WTC11 (cell line): ENCODE measurements around the gene APOLD1.

ENCODE experiments used
- CTCF ChIP-seq: fragments of 200-600 bp; IDR thresholded peaks from 2 replicates; pipeline ENCODE4 v1.8.0; 2022; ENCODE audit warnings: antibody characterized with exemption
- E2F5 ChIP-seq: sonication (generic); formaldehyde crosslinking; IDR thresholded peaks from 2 replicates; pipeline ENCODE4 v1.8.1; 2022; ENCODE audit warnings: mild to moderate bottlenecking, moderate library complexity, missing genetic modification reagents
- SMAD4 ChIP-seq: sonication (generic); formaldehyde crosslinking; IDR thresholded peaks from 2 replicates; pipeline ENCODE4 v1.8.0; 2022; ENCODE audit warnings: mild to moderate bottlenecking, missing genetic modification reagents
- TP53 ChIP-seq: sonication (generic); formaldehyde crosslinking; IDR thresholded peaks from 2 replicates; pipeline ENCODE4 v1.8.1; 2023; ENCODE audit warnings: mild to moderate bottlenecking, missing genetic modification reagents

GRCh38 chr12:12786351-12786705 lies 869 bp downstream of the APOLD1 start:
- TF ChIP-seq SMAD4 (CRISPR knock-in tag) (no peak), CTCF (no peak), TP53 (no peak), E2F5 (CRISPR knock-in tag) (no peak)
